Mononuclear cell (primary cell): Measurements from ENCODE around the gene AFMID. TPM values are rescaled to one million over a fixed set of nuclear protein-coding genes. Genes with fewer than 3 reads are reported as not detected.
"Not testable (repeated sequence)": the region's sequence is repeated elsewhere in the genome, so short reads cannot be mapped to it uniquely, and the experiment has no call there.

ENCODE experiments used
- H3K27me3 ChIP-seq: 2 replicates; pipeline ENCODE4 v1.6.0; 2011; ENCODE audit warnings: low read length, control low read depth; ENCODE audit not compliant: insufficient read depth
- H3K4me1 ChIP-seq: 2 replicates; pipeline ENCODE4 v1.5.1; 2011; ENCODE audit warnings: mild to moderate bottlenecking, low read length, control low read depth; ENCODE audit not compliant: insufficient read depth
- H3K4me3 ChIP-seq: 2 replicates; pipeline ENCODE4 v1.5.1; 2011; ENCODE audit warnings: mild to moderate bottlenecking, low read length, moderate library complexity
- H3K9me3 ChIP-seq: 2 replicates; pipeline ENCODE4 v1.5.1; 2011; ENCODE audit warnings: low read depth, mild to moderate bottlenecking, control low read depth, low read length
- total RNA-seq: library from RNA; depleted of rRNA; stranded (reverse); fragments of >200 nt; gene quantifications from one replicate; pipeline ENCODE4 v1.2.3, GENCODE V29; 2012

AFMID gene
- total RNA-seq, 1 donor = 5.0 TPM

- no peak overlapping the region for H3K4me3 ChIP-seq
- H3K27me3 ChIP-seq = no peaks in the 10 kb centered on the region
- peaks cover 29% of the 10 kb centered on the region for H3K4me1 ChIP-seq
- no peaks in the 10 kb centered on the region for H3K9me3 ChIP-seq
Observed at GRCh38 chr17:78248051-78248914, 61.1 kb downstream of the AFMID start.

- no peaks in the 10 kb centered on the region for H3K9me3 ChIP-seq
- H3K4me3 ChIP-seq = no peak overlapping the region
- no peaks in the 10 kb centered on the region for H3K27me3 ChIP-seq
- H3K4me1 ChIP-seq = peaks cover 38% of the 10 kb centered on the region
Observed at GRCh38 chr17:78249074-78249817, 62.1 kb downstream of the AFMID start.

GRCh38 chr17:78249818-78250806, 63.0 kb downstream of the AFMID start:
- peaks cover 43% of the 10 kb centered on the region for H3K4me1 ChIP-seq
- H3K9me3 ChIP-seq = no peaks in the 10 kb centered on the region
- no peaks in the 10 kb centered on the region for H3K27me3 ChIP-seq
- no peak overlapping the region for H3K4me3 ChIP-seq

- H3K27me3 ChIP-seq = no peaks in the 10 kb centered on the region
- peaks cover 53% of the 10 kb centered on the region for H3K4me1 ChIP-seq
- peak overlapping the region; percentile 12 for H3K4me3 ChIP-seq
- no peaks in the 10 kb centered on the region for H3K9me3 ChIP-seq
Observed at GRCh38 chr17:78250891-78251772, 64.0 kb downstream of the AFMID start.

- no peaks in the 10 kb centered on the region for H3K27me3 ChIP-seq
- H3K4me1 ChIP-seq = peaks cover 59% of the 10 kb centered on the region
- H3K4me3 ChIP-seq = peak overlapping the region; percentile 12
- no peaks in the 10 kb centered on the region for H3K9me3 ChIP-seq
Observed at GRCh38 chr17:78251773-78252103, 64.6 kb downstream of the AFMID start.

GRCh38 chr17:78252111-78252634, 65.0 kb downstream of the AFMID start:
- Histone ChIP-seq H3K4me1 (peaks cover 64% of the 10 kb centered on the region), H3K9me3 (no peaks in the 10 kb centered on the region), H3K27me3 (no peaks in the 10 kb centered on the region), H3K4me3 (peak overlapping the region; percentile 12)

GRCh38 chr17:78252701-78253635, 65.8 kb downstream of the AFMID start:
- no peaks in the 10 kb centered on the region for H3K9me3 ChIP-seq
- no peak overlapping the region for H3K4me3 ChIP-seq

GRCh38 chr17:78253636-78253945, 66.4 kb downstream of the AFMID start:
- peaks cover 78% of the 10 kb centered on the region for H3K4me1 ChIP-seq
- not testable (repeated sequence) for H3K4me3 ChIP-seq, H3K27me3 ChIP-seq, H3K9me3 ChIP-seq

More at GRCh38 chr17:78252701-78253635, 65.8 kb downstream of the AFMID start:
- Histone ChIP-seq H3K4me1 (peaks cover 72% of the 10 kb centered on the region), H3K27me3 (no peaks in the 10 kb centered on the region)

GRCh38 chr17:78253946-78254672, 66.9 kb downstream of the AFMID start:
- Histone ChIP-seq H3K4me1 (peaks cover 82% of the 10 kb centered on the region), H3K4me3 (peak overlapping the region; percentile 80), H3K9me3 (no peaks in the 10 kb centered on the region), H3K27me3 (no peaks in the 10 kb centered on the region)

- H3K4me1 ChIP-seq = peaks cover 90% of the 10 kb centered on the region
Observed at GRCh38 chr17:78255029-78255656, 68.0 kb downstream of the AFMID start.

GRCh38 chr17:78255953-78256706, 69.0 kb downstream of the AFMID start:
- H3K4me3 ChIP-seq = no peak overlapping the region
- no peaks in the 10 kb centered on the region for H3K9me3 ChIP-seq
- no peaks in the 10 kb centered on the region for H3K27me3 ChIP-seq
- H3K4me1 ChIP-seq = peaks cover 90% of the 10 kb centered on the region

More at GRCh38 chr17:78255029-78255656, 68.0 kb downstream of the AFMID start:
- H3K4me3 ChIP-seq = no peak overlapping the region
- no peaks in the 10 kb centered on the region for H3K27me3 ChIP-seq
- H3K9me3 ChIP-seq = no peaks in the 10 kb centered on the region
